ENCODE results near the gene TMEM106B. TPM values are rescaled to one million over a fixed set of nuclear protein-coding genes. Genes with fewer than 3 reads are reported as not detected.

Gene TMEM106B
- total RNA-seq, 1 experiment from 2014 or later: 46.8 TPM

- POLR2A ChIA-PET: no interaction called here
- Mint-ChIP-seq H3K4me1 (ENCODE audit: low read depth, unreplicated experiment) (no peaks in the 10 kb centered on the region), H3K9me3 (ENCODE audit: unreplicated experiment) (no peaks in the 10 kb centered on the region), H3K4me3 (ENCODE audit: unreplicated experiment) (no peak overlapping the region), H3K27ac (ENCODE audit: unreplicated experiment) (no peak overlapping the region), H3K27me3 (ENCODE audit: insufficient read depth, unreplicated experiment) (peaks cover 3% of the 10 kb centered on the region), H3K36me3 (ENCODE audit: insufficient read depth, unreplicated experiment) (no peaks in the 10 kb centered on the region)
- Histone ChIP-seq H3K9me3 (0 out of 2 replicates have a peak, but pooled peaks cover 4% of the 10 kb centered on the region), H3K4me3 (ENCODE audit: low read depth, low read length) (no peak overlapping the region), H3K36me3 (ENCODE audit: control insufficient read depth, insufficient read depth, low read length) (no peaks in the 10 kb centered on the region), H3K4me1 (no peaks in the 10 kb centered on the region), H3K27me3 (replicated peaks; ENCODE audit: control insufficient read depth, insufficient read depth, low read length) (no peaks in the 10 kb centered on the region)
- no peak for DNase-seq
- intact Hi-C loops (cut with micrococcal nuclease; ENCODE audit: unreplicated experiment): no loop called here
- TF ChIP-seq CTCF (IDR thresholded peaks at IDR 0.05; ENCODE audit: insufficient read depth in 1 of 2, low read depth in 1 of 2, low read length in 1 of 2, severe bottlenecking in 1 of 2, unreplicated experiment in 1 of 2): no peak
- CTCF ChIA-PET: no interaction called here
- BruUV-seq (replicated peaks): no TSS peak
Measured at GRCh38 chr7:12281038-12281437, 69.9 kb downstream of the TMEM106B start.

GRCh38 chr7:12287901-12288300 is 76.8 kb downstream of the TMEM106B start:
- Histone ChIP-seq H3K27me3 (replicated peaks; ENCODE audit: control insufficient read depth, insufficient read depth, low read length) (no peaks in the 10 kb centered on the region), H3K9me3 (0 out of 2 replicates have a peak, but pooled peaks cover 4% of the 10 kb centered on the region), H3K4me3 (ENCODE audit: low read depth, low read length) (no peak overlapping the region), H3K4me1 (no peaks in the 10 kb centered on the region), H3K36me3 (ENCODE audit: control insufficient read depth, insufficient read depth, low read length) (no peaks in the 10 kb centered on the region)
- Mint-ChIP-seq H3K9me3 (ENCODE audit: unreplicated experiment) (no peaks in the 10 kb centered on the region), H3K36me3 (ENCODE audit: insufficient read depth, unreplicated experiment) (no peaks in the 10 kb centered on the region), H3K27me3 (ENCODE audit: insufficient read depth, unreplicated experiment) (no peaks in the 10 kb centered on the region), H3K4me1 (ENCODE audit: low read depth, unreplicated experiment) (no peaks in the 10 kb centered on the region), H3K27ac (ENCODE audit: unreplicated experiment) (no peak overlapping the region), H3K4me3 (ENCODE audit: unreplicated experiment) (no peak overlapping the region)
- no peak for TF ChIP-seq CTCF (IDR thresholded peaks at IDR 0.05; ENCODE audit: insufficient read depth in 1 of 2, low read depth in 1 of 2, low read length in 1 of 2, severe bottlenecking in 1 of 2, unreplicated experiment in 1 of 2)
- DNase-seq: no peak
- intact Hi-C loops (cut with micrococcal nuclease; ENCODE audit: unreplicated experiment): no loop called here
- no TSS peak for BruUV-seq (replicated peaks)
- CTCF ChIA-PET: interaction anchor here (0.9 kb wide), 1 partner anchor 44 kb away, joined by 3 read pairs; no protein-coding TSS in a partner anchor
- POLR2A ChIA-PET: no interaction called here

GRCh38 chr7:12289996-12290395 is 78.9 kb downstream of the TMEM106B start:
- no peaks in the 10 kb centered on the region for H3K27me3 ChIP-seq (replicated peaks; ENCODE audit: control insufficient read depth, insufficient read depth, low read length)
- no peak for TF ChIP-seq CTCF (IDR thresholded peaks at IDR 0.05; ENCODE audit: insufficient read depth in 1 of 2, low read depth in 1 of 2, low read length in 1 of 2, severe bottlenecking in 1 of 2, unreplicated experiment in 1 of 2)
- no peak for DNase-seq
- intact Hi-C loops (cut with micrococcal nuclease; ENCODE audit: unreplicated experiment): no loop called here
- H3K4me1 ChIP-seq: no peaks in the 10 kb centered on the region
- H3K4me3 Mint-ChIP-seq (ENCODE audit: unreplicated experiment): no peak overlapping the region
- H3K27ac Mint-ChIP-seq (ENCODE audit: unreplicated experiment): no peak overlapping the region
- ChIA-PET POLR2A (no interaction called here), CTCF (no interaction called here)
- no peaks in the 10 kb centered on the region for H3K36me3 ChIP-seq (ENCODE audit: control insufficient read depth, insufficient read depth, low read length)
- H3K9me3 Mint-ChIP-seq (ENCODE audit: unreplicated experiment): no peaks in the 10 kb centered on the region
- no peak overlapping the region for H3K4me3 ChIP-seq (ENCODE audit: low read depth, low read length)
- H3K9me3 ChIP-seq: 0 out of 2 replicates have a peak, but pooled peaks cover 4% of the 10 kb centered on the region
- H3K36me3 Mint-ChIP-seq (ENCODE audit: insufficient read depth, unreplicated experiment): no peaks in the 10 kb centered on the region
- no peaks in the 10 kb centered on the region for H3K4me1 Mint-ChIP-seq (ENCODE audit: low read depth, unreplicated experiment)
- no peaks in the 10 kb centered on the region for H3K27me3 Mint-ChIP-seq (ENCODE audit: insufficient read depth, unreplicated experiment)
- no TSS peak for BruUV-seq (replicated peaks)

Measured in Caco-2 (cell line).